ENCODE measurements around the gene PFAS. TPM values are rescaled to one million over a fixed set of nuclear protein-coding genes. Genes with fewer than 3 reads are reported as not detected.

Gene PFAS
- total RNA-seq, 1 donor from 2014 or later = 121 TPM

- no peaks in the 10 kb centered on the region for H3K27me3 Mint-ChIP-seq
- peaks cover 9% of the 10 kb centered on the region for H3K4me1 Mint-ChIP-seq
- H3K9me3 Mint-ChIP-seq = no peaks in the 10 kb centered on the region
- intact Hi-C loops (cut with micrococcal nuclease) = no loop called here
- POLR2A ChIA-PET = no interaction called here
- no peak for DNase-seq
- ATAC-seq (ENCODE audit: low read depth) = no peak
- TF ChIP-seq CTCF (IDR thresholded peaks at IDR 0.05) = no peak
- CTCF ChIA-PET = no interaction called here
- no peak overlapping the region for H3K27ac Mint-ChIP-seq
- H3K4me3 Mint-ChIP-seq = no peak overlapping the region
- H3K36me3 Mint-ChIP-seq (ENCODE audit: low read depth) = peaks cover 46% of the 10 kb centered on the region
These were observed 5.8 kb downstream of the PFAS start for GRCh38 chr17:8254881-8255280.

GRCh38 chr17:8255499-8255898 lies 6.4 kb downstream of the PFAS start:
- intact Hi-C loops (cut with micrococcal nuclease) = no loop called here
- peaks cover 51% of the 10 kb centered on the region for H3K36me3 Mint-ChIP-seq (ENCODE audit: low read depth)
- H3K27ac Mint-ChIP-seq = no peak overlapping the region
- POLR2A ChIA-PET = no interaction called here
- no peaks in the 10 kb centered on the region for H3K27me3 Mint-ChIP-seq
- no peak for DNase-seq
- peaks cover 3% of the 10 kb centered on the region for H3K4me1 Mint-ChIP-seq
- TF ChIP-seq CTCF (IDR thresholded peaks at IDR 0.05) = no peak
- H3K4me3 Mint-ChIP-seq = no peak overlapping the region
- no peak for ATAC-seq (ENCODE audit: low read depth)
- no peaks in the 10 kb centered on the region for H3K9me3 Mint-ChIP-seq
- CTCF ChIA-PET = no interaction called here

GRCh38 chr17:8256291-8256690 lies 7.2 kb downstream of the PFAS start:
- TF ChIP-seq CTCF (IDR thresholded peaks at IDR 0.05) = no peak
- Mint-ChIP-seq H3K4me3 (no peak overlapping the region), H3K27ac (no peak overlapping the region), H3K27me3 (no peaks in the 10 kb centered on the region), H3K36me3 (ENCODE audit: low read depth) (peaks cover 58% of the 10 kb centered on the region), H3K4me1 (no peaks in the 10 kb centered on the region), H3K9me3 (no peaks in the 10 kb centered on the region)
- ChIA-PET CTCF (no interaction called here), POLR2A (no interaction called here)
- intact Hi-C loops (cut with micrococcal nuclease) = no loop called here
- no peak for DNase-seq
- ATAC-seq (ENCODE audit: low read depth) = no peak

- ChIA-PET POLR2A (no interaction called here), CTCF (no interaction called here)
- intact Hi-C loops (cut with micrococcal nuclease) = no loop called here
- H3K4me1 Mint-ChIP-seq = no peaks in the 10 kb centered on the region
- no peak for ATAC-seq (ENCODE audit: low read depth)
- no peak overlapping the region for H3K4me3 Mint-ChIP-seq
- no peak overlapping the region for H3K27ac Mint-ChIP-seq
- TF ChIP-seq CTCF (IDR thresholded peaks at IDR 0.05) = no peak
- DNase-seq = no peak
- no peaks in the 10 kb centered on the region for H3K9me3 Mint-ChIP-seq
- H3K27me3 Mint-ChIP-seq = no peaks in the 10 kb centered on the region
- H3K36me3 Mint-ChIP-seq (ENCODE audit: low read depth) = peaks cover 61% of the 10 kb centered on the region
These were observed 7.6 kb downstream of the PFAS start for GRCh38 chr17:8256691-8257090.

- no peak for ATAC-seq (ENCODE audit: low read depth)
- no peak overlapping the region for H3K27ac Mint-ChIP-seq
- DNase-seq = no peak
- H3K9me3 Mint-ChIP-seq = no peaks in the 10 kb centered on the region
- H3K36me3 Mint-ChIP-seq (ENCODE audit: low read depth) = peaks cover 70% of the 10 kb centered on the region
- no peaks in the 10 kb centered on the region for H3K4me1 Mint-ChIP-seq
- H3K27me3 Mint-ChIP-seq = no peaks in the 10 kb centered on the region
- no peak overlapping the region for H3K4me3 Mint-ChIP-seq
- TF ChIP-seq CTCF (IDR thresholded peaks at IDR 0.05) = no peak
- ChIA-PET CTCF (no interaction called here), POLR2A (no interaction called here)
- intact Hi-C loops (cut with micrococcal nuclease) = no loop called here
These were observed 8.7 kb downstream of the PFAS start for GRCh38 chr17:8257801-8258200.
